K562 (cell line): ENCODE data around the gene PTPRO. TPM values are rescaled to one million over a fixed set of nuclear protein-coding genes. Genes with fewer than 3 reads are reported as not detected.

Source experiments
- ATAC-seq: fragments of 200-7000 bp; cut with Tn5 transposase; 3 replicates; pipeline ENCODE4 v1.9.1; 2020; ENCODE audit warnings: moderate library complexity
- BruUV-seq: library from RNA; stranded (reverse); fragments of 400-500 nt; replicated peaks from 2 replicates; lab custom pipeline; 2021; lab: Mats Ljungman, UMichigan
- CTCF ChIA-PET: fragments of 300-600 bp; formaldehyde crosslinking; extraction: SDS; loops from one replicate; lab custom pipeline; 2021; ENCODE audit warnings: low intra/inter-chr PET ratio; lab: Yijun Ruan, JAX
- POLR2A ChIA-PET: fragments of 300-600, 350-650 bp; sonication (Branson Sonifier 250); formaldehyde crosslinking; extraction: SDS; loops from one replicate; lab custom pipeline; 2021; ENCODE audit warnings: antibody characterized with exemption, inconsistent platforms; lab: Yijun Ruan, JAX
- DNase-seq, 4 experiments: peaks; one replicate each; pipeline versions ENCODE4 v3.0.0 to v3.0.0-alpha.2; 2011 to 2018; ENCODE audit warnings: low spot score in 3 of 4, mixed read lengths in 3 of 4; ENCODE audit errors: extremely low read depth in 1 of 4
- FAIRE-seq: peaks from 2 replicates; lab custom pipeline; 2011; peaks lifted over from hg19 to GRCh38; lab: Jason Lieb, UNC
- H2AFZ ChIP-seq: 2 replicates; pipeline ENCODE4 v1.6.0; 2011; ENCODE audit warnings: low read depth, low read length, control low read depth, inconsistent platforms
- H3K27ac ChIP-seq: fragments of 200-600 bp; 3 replicates; pipeline ENCODE4 v1.8.0; 2011; ENCODE audit warnings: low read depth, mild to moderate bottlenecking, control low read depth, inconsistent platforms, low read length, moderate library complexity, mixed read lengths; ENCODE audit errors: extremely low read depth
- H3K27me3 ChIP-seq, 2 experiments: fragments of 300-600 bp in 1 of 2; 2 replicates in 1 of 2; 3 replicates in 1 of 2; pipeline versions ENCODE4 v1.6.0 to v1.8.0; 2011; ENCODE audit warnings: inconsistent platforms in 2 of 2, low read length in 2 of 2, mild to moderate bottlenecking in 1 of 2, mixed read lengths in 1 of 2, moderate library complexity in 1 of 2; ENCODE audit not compliant: control insufficient read depth in 2 of 2, insufficient read depth in 2 of 2
- H3K36me3 ChIP-seq: fragments of 300-600 bp; 3 replicates; pipeline ENCODE4 v1.8.0; 2011; ENCODE audit warnings: mild to moderate bottlenecking, low read length, inconsistent platforms; ENCODE audit not compliant: control insufficient read depth, insufficient read depth
- H3K4me1 ChIP-seq, 2 experiments: fragments of 200-600 bp in 1 of 2; replicated peaks in 1 of 2; 2 replicates in 1 of 2; 3 replicates in 1 of 2; pipeline versions ENCODE4 v1.5.1 to v1.8.0; 2011; ENCODE audit warnings: inconsistent platforms in 2 of 2, low read length in 2 of 2, mild to moderate bottlenecking in 1 of 2, mixed read lengths in 1 of 2, moderate library complexity in 1 of 2; ENCODE audit not compliant: control insufficient read depth in 2 of 2, insufficient read depth in 2 of 2
- H3K4me2 ChIP-seq: 2 replicates; pipeline ENCODE4 v1.6.1; 2011; ENCODE audit warnings: low read length, control low read depth, inconsistent platforms, mixed read lengths; ENCODE audit not compliant: insufficient read depth
- H3K4me3 ChIP-seq: fragments of 200-600 bp; sonication (generic), shearing (Covaris generic); 2 replicates; pipeline ENCODE4 v1.5.1; 2016; ENCODE audit warnings: control low read depth, inconsistent platforms
- H3K79me2 ChIP-seq: fragments of 200-600 bp; 3 replicates; pipeline ENCODE4 v1.8.0; 2011; ENCODE audit warnings: low read length, inconsistent platforms; ENCODE audit not compliant: control insufficient read depth, insufficient read depth
- H3K9ac ChIP-seq, 2 experiments: 2 replicates each; pipeline versions ENCODE4 v1.6.0 to v1.6.1; 2011; ENCODE audit warnings: low read depth in 2 of 2, low read length in 2 of 2, control low read depth in 1 of 2, inconsistent platforms in 1 of 2, mild to moderate bottlenecking in 1 of 2, mixed read lengths in 1 of 2; ENCODE audit not compliant: insufficient read depth in 1 of 2
- H3K9me1 ChIP-seq: one replicate; pipeline ENCODE4 v1.6.0; 2011; ENCODE audit warnings: inconsistent platforms, mild to moderate bottlenecking, low read length, moderate library complexity; ENCODE audit not compliant: control insufficient read depth, insufficient read depth
- H3K9me3 ChIP-seq: replicated peaks from 2 replicates; pipeline ENCODE4 v1.5.1; 2011; ENCODE audit warnings: low read depth, low read length, inconsistent platforms; ENCODE audit not compliant: control insufficient read depth, insufficient read depth
- H4K20me1 ChIP-seq: replicated peaks from 2 replicates; pipeline ENCODE4 v1.6.1; 2011; ENCODE audit warnings: low read length, inconsistent platforms, mixed read lengths; ENCODE audit not compliant: control insufficient read depth, insufficient read depth
- RBM15 ChIP-seq: fragments of 200-400 bp; formaldehyde crosslinking; IDR thresholded peaks from 2 replicates; pipeline ENCODE4 v1.6.1; 2018; ENCODE audit warnings: mild to moderate bottlenecking, low read length, moderate library complexity; ENCODE audit not compliant: insufficient read depth
- SIRT6 ChIP-seq: IDR thresholded peaks from one replicate; pipeline ENCODE4 v1.6.1; 2012; ENCODE audit warnings: low read depth, mild to moderate bottlenecking, control low read depth, inconsistent platforms, low read length, moderate library complexity
- SLC30A9 ChIP-seq: fragments of 250-450 bp; sonication (Bioruptor Pico); IDR thresholded peaks from 2 replicates; pipeline ENCODE4 v1.8.0; 2022; ENCODE audit warnings: mild to moderate bottlenecking, moderate library complexity
- SMARCA5 ChIP-seq: fragments of 450-650 bp; IDR thresholded peaks from 2 replicates; pipeline ENCODE4 v1.6.1; 2016
- THAP7 ChIP-seq: fragments of 250-450 bp; sonication (Bioruptor Pico); IDR thresholded peaks from 2 replicates; pipeline ENCODE4 v1.5.0; 2021
- TSC22D4 ChIP-seq: fragments of 450-650 bp; IDR thresholded peaks from 2 replicates; pipeline ENCODE4 v1.6.1; 2016; ENCODE audit warnings: missing genetic modification characterization, missing biosample characterization, control low read depth
- XRCC4 ChIP-seq: IDR thresholded peaks from one replicate; pipeline ENCODE4 v1.6.1; 2011; ENCODE audit not compliant: insufficient read depth, insufficient read length; ENCODE audit errors: extremely low read depth
- ZBED1 ChIP-seq: IDR thresholded peaks from 2 replicates; pipeline ENCODE4 v1.6.1; 2014
- ZFPM2 ChIP-seq: fragments of 250-450 bp; sonication (Bioruptor Pico); IDR thresholded peaks from 2 replicates; pipeline ENCODE4 v1.5.1; 2022; ENCODE audit warnings: mild to moderate bottlenecking
- ZNF584 ChIP-seq: fragments of 200-800 bp; sonication (Bioruptor generic); IDR thresholded peaks from 2 replicates; pipeline ENCODE4 v1.6.1; 2016; ENCODE audit warnings: low read depth, mild to moderate bottlenecking, missing genetic modification characterization, missing compliant biosample characterization
- WGBS: fragments of 100-300 bp; shearing (Covaris generic); methylation state at CpG from one replicate; pipeline ENCODE4 v1.1.6; 2016; ENCODE audit warnings: low coverage, mixed read lengths; ENCODE audit not compliant: insufficient coverage; ENCODE audit errors: missing lambda C conversion rate; 5-methylcytosine and 5-hydroxymethylcytosine counted together
- in situ Hi-C: fragments of 300-500 bp; cut with MboI; formaldehyde crosslinking; loops from 4 replicates; pipeline ENCODE4 v1.15.0; 2018; ENCODE audit warnings: inconsistent platforms, mixed read lengths
- intact Hi-C: fragments of 100-400 bp; cut with micrococcal nuclease; formaldehyde crosslinking; loops from 2 replicates; pipeline ENCODE4 v1.14.2; 2022
- polyA plus RNA-seq, 8 experiments: library from polyadenylated mRNA; depleted of rRNA in 4 of 8; stranded (reverse) in 5 of 8; unstranded in 3 of 8; fragments of >200 nt; fragmentation: Nextera tagmentation in 2 of 8; fragmentation: Illumina TruSeq in 1 of 8; extraction: Ambion mirVana in 2 of 8; extraction: Trizol in 1 of 8; gene quantifications; 2 replicates each; pipeline versions ENCODE4 v1.2.1 to v1.2.3, GENCODE V29; 2011 to 2014; ENCODE audit warnings: inconsistent platforms in 1 of 8, missing spikeins in 1 of 8
- total RNA-seq, 7 experiments: library from RNA; depleted of rRNA in 6 of 7; stranded (reverse); fragments of >200 nt in 6 of 7; fragmentation: Illumina TruSeq in 2 of 7; extraction: Trizol in 2 of 7; gene quantifications; 2 replicates each; pipeline versions ENCODE4 v1.2.1 to v1.2.3, GENCODE V29; 2011 to 2021; ENCODE audit warnings: low replicate concordance in 1 of 7

Gene PTPRO
- total and polyA plus RNA-seq, 9 of the 15 experiments (the other 6 are each of a cell fraction or from before 2014, with no cell fraction given) = 0.22 TPM; not detected in 8

- TF ChIP-seq ZFPM2 (CRISPR knock-in tag) (no peak), ZBED1 (no peak), THAP7 (CRISPR knock-in tag) (no peak), SMARCA5 (no peak), ZNF584 (CRISPR knock-in tag) (no peak), SLC30A9 (CRISPR knock-in tag) (no peak), RBM15 (no peak), XRCC4 (no peak), SIRT6 (no peak), TSC22D4 (no peak)
- ChIA-PET CTCF (no interaction called here), POLR2A (no interaction called here)
- ATAC-seq (no peak), DNase-seq (no peak), FAIRE-seq (no peak)
- H3K36me3 ChIP-seq = no peaks in the 10 kb centered on the region
- H3K27me3 ChIP-seq = no peaks in the 10 kb centered on the region
- no peak overlapping the region for H3K27ac ChIP-seq
- in situ Hi-C loops (no loop called here), intact Hi-C loops (no loop called here)
- H3K9me3 ChIP-seq = no peaks in the 10 kb centered on the region
- no peak overlapping the region for H2AFZ ChIP-seq
- H3K4me2 ChIP-seq = no peak overlapping the region
- no peaks in the 10 kb centered on the region for H3K4me1 ChIP-seq
- H3K4me3 ChIP-seq = no peak overlapping the region
- H4K20me1 ChIP-seq = no peaks in the 10 kb centered on the region
- BruUV-seq = no TSS peak
- H3K79me2 ChIP-seq = no peaks in the 10 kb centered on the region
- no peak overlapping the region for H3K9ac ChIP-seq
- H3K9me1 ChIP-seq = no peaks in the 10 kb centered on the region
- 0% methylated on average over 5 of the region's 5 CpGs for WGBS
Measured at GRCh38 chr12:15629108-15629507, 306.8 kb downstream of the PTPRO start.
